Hepatocyte (in vitro differentiated cells): ENCODE data around the gene ZNF483.

Experiments used
- CTCF ChIP-seq: fragments of 200-600 bp; sonication (generic); IDR thresholded peaks from 2 replicates; pipeline ENCODE4 v1.5.1; 2016; ENCODE audit warnings: antibody characterized with exemption, mild to moderate bottlenecking; ENCODE audit not compliant: poor library complexity
- EZH2 ChIP-seq: fragments of 200-600 bp; sonication (generic); IDR thresholded peaks from 2 replicates; pipeline ENCODE4 v1.6.1; 2016; ENCODE audit warnings: antibody characterized with exemption, mild to moderate bottlenecking, borderline replicate concordance
- EZH2phosphoT487 ChIP-seq: fragments of 200-600 bp; sonication (generic); IDR thresholded peaks from one replicate; pipeline ENCODE4 v1.6.1; 2018; ENCODE audit warnings: antibody characterized with exemption, mild to moderate bottlenecking, low read depth, moderate library complexity; ENCODE audit not compliant: unreplicated experiment, severe bottlenecking

GRCh38 chr9:111605041-111605559, 80.1 kb downstream of the ZNF483 start:
- TF ChIP-seq CTCF (no peak), EZH2 (no peak), EZH2phosphoT487 (no peak)
